Activated CD4-positive, alpha-beta T cell treated with anti-CD3 and anti-CD28 coated beads, Interleukin-2, amount 50 U/mL, for 48 hours (primary cell): ENCODE data around the gene LRBA.

Experiments used
- DNase-seq, 2 experiments: peaks; one replicate each; pipeline ENCODE4 v3.0.0-alpha.2; 2020

The LRBA gene

DNA sequence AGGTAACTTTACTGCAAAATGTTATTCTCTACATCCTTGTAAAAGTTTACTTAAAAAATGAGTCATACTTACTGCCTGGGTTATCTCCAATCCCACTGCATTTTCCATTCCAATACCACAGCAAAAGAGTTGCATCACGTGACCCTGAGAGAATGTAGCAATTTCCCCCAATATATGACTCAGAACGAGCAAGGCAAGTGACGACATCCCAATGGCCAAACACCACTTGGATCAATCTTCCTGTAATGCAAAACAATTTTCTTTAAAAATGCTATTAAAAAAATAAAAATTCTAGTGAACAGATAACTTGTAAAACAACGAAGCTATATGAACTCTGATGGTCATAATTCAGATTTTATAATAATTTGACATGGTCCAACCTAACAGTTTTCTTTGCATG is 712.5 kb downstream of the LRBA start:
- DNase-seq: peak; percentile 23 to 44

DNA sequence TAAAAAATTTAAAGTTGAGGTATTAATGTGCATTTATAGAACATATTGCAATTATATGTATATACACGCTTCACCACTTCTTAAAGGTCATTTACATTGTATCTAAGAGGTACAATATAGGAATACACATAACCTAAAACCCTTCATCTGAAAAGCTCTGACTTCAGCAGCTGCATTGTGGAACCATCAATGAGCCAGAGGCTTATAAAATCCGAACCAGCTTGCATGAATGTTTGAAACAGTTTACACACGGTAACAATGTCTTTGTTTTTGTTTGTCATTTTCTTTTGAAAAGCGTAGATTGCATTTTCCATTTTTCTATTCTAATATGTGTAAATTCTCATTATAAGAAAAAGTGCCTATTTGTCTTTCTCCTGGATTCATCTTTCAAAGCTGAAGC is 715.3 kb downstream of the LRBA start:
- DNase-seq: no peak

DNA sequence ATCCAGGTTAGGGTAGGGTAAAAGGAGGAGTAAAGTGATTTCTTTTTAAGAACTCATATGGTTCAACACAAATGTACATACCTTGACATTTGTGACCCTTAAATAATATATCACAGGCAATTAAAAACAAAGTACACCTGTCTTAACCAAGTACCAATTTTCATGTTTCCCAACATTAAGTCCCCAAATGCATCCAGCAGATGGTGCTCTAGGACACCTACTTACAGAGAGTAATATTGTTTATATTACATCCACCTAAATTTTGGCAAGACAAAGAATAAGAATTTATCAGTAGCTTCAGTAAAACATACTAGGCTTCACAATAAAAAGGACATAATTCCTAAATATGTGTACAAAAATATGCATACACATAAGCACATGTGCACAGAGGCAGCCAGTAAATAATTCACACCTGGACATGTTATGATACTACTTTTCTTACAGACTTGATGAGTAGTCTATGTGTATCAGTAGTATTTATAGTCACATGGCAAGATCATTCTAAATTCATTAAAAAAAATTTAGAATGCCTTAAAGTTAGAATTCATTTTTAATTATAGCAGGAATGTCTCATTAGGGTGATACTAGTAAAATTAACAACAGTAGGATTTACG is 717.1 kb downstream of the LRBA start:
- peak; percentile 29 to 46 for DNase-seq

DNA sequence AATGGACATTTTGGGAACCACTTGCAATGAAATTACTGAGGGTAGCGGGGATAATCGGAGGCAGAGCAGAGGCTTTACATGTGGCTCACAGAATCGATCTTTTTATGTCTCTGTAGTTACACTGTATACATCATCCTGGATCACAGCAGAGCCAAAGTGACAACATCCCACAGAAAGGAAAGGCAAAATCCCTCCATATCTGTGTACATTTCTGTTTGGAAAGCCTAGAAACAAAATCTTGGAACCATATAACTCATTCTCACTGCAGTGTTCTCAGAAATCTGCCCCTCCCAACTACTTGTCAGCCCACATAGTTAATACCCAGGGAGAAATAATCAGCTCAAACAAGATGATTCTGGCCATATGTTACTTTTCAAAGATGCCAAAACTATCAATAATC is 725.2 kb downstream of the LRBA start:
- no peak for DNase-seq

DNA sequence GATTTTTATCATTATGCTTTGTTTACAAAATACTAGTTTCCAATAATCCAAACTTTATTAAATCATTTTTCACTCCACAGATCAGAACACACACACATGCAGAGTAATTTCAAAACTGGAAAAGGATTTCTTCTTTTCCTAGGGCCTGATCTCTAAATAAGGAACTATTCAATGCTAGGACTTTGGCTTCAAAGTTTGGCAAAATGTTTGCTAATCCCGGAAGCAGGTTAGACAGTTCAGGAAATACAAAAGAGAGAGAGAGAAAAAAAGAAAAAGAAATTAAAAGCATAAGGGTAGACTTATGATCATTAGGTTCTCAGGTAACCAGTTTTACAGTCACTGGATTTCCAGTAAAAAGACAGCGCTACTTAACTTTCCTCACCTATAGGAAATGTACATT is 725.9 kb downstream of the LRBA start:
- no peak for DNase-seq

DNA sequence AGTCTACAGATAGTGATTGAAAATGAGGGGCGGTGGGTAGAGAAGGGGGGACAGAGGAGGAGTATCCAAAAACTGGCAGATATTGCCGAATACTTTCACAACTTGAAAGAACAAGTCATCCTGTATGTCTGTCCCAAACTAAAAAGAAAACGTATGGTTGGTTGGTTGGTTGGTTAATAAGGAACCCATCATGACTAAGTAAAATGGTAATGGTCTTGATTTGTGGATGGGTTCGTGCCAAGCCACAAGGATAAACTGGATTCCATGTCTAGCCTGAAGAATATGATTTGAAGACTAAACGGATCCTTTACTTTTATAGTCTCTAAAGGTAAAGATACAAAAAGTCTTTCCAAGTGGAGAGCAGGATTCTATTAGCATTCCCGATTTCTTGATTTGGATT is 728.4 kb downstream of the LRBA start:
- DNase-seq: no peak

DNA sequence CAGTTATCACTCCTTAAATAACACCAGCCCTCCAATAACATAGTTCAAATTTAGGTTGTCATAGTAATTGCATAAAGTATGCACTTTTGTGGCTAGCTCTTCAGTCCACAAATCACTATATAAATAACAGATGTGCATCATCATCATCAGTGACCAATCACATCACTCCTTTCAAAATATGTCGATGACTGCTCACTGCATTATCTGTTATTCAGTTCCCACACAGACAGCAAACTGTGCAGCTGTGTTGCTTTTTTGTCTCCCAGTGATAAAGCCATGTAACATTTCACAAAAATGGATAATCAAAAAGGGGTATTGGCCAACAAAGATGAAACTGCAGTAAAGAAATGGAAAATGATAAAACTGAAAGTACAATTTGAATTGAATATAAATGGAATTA is 731.4 kb downstream of the LRBA start:
- DNase-seq: no peak

DNA sequence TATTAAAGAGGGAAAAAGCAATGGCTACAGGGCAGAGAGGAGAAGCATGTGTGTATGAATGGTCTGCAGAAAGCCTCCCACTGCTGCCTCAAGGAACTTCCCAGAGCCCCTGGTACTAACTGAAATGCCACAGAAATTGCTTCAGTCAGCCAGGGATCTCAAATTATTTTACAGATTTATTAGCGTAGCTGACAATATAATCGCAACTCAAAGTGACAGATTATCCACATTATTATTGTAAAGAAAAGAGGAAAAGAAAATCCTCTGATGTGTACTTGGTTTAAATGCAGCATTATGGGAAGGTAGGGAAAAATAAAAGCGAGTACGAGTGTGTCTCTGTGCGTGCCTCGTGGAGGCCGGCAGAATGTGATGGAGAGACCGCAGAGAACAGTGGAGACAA is 734.1 kb downstream of the LRBA start:
- no peak for DNase-seq

DNA sequence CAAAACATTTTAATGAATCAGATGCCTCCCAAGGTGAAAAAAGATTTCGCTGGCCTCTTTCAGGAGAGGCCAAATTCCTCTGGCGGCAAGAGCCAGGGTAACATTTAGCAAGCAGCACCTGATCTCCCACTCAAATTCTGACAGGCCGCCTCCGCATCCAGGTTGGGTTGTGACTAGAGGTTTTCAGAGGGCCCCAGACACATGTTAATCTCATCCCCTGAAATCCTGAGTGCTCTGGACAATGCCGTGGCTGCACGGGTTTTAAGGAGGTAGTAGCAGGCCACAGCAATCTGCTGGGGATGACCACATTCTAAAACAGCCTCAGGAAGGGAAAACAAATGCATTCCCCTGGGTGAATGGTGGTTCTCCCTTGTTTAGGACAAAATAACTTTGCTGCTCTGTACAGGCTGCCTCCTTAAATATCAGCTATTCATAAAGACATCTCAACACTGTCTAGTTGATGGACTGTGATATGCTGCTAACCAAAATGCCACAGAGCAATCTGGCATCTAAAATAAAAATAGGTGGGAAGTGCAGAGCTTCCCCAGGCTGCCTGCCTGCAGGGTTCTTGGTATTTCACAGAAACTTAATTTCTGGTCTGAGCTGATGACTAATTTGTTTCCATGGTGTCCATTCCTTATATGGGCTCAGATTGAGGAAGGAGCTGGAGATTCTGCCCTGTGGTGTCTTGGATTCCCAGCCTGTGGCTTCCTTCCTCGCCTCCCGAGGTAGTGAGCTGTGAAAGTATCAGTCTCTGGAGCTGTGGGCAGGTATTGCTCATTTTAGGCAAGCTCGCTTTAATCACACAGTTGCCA is 734.8 kb downstream of the LRBA start:
- no peak for DNase-seq

DNA sequence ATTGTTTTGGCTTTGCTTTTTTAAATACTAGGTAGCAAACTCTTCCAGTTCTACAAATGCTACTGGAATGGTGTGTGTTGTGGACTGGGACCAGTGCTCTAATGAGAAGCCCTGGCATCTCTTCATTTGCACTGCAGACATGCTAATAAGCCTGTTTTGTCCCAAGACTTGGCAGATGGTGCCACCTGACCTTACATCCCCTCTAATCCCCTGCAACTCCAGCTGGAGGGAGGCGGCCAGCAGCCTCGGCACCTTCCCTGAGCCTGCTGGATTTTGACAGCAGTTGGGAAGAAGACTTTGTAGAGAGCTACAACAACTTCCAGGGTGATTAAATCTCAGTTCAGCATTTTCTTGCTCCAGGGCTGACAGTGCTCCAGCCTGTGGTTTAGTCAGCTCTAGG is 736.9 kb downstream of the LRBA start:
- DNase-seq: no peak

DNA sequence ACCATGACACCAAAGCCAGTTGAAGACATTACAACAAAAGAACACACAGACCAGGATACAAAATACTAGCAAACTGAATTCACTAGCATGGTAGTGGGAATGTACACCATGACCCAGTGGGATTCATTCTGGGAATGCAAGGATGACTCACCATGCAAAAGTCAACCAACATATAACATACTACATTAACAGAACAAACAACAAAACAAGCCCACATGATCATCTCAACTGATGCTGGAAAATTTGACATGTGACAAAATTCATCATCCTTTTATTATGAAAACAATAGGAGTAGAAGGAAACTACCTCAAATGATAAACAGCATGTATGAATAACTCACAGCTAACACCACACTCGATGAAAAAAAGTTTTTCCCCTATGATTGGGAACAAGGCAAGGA is 746.6 kb downstream of the LRBA start:
- no peak for DNase-seq

DNA sequence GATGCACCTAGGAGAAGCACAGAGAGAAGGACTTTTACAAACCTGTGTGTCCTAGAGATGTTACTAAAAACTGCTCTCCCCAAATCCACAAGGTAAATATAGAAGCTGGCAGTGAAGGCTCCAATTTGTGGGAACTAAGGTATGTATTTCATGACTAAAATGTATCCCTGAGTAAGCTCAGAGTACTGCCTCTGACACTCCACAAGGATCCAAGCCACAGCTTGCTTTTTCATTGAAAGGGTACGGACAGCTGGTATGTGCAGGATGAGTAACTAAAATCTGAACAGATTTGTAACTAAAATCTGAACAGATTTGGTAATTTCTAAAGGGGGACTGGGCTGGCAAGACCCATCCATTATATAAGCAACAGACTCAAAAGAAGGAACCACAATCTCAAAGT is 749.3 kb downstream of the LRBA start:
- DNase-seq: no peak

DNA sequence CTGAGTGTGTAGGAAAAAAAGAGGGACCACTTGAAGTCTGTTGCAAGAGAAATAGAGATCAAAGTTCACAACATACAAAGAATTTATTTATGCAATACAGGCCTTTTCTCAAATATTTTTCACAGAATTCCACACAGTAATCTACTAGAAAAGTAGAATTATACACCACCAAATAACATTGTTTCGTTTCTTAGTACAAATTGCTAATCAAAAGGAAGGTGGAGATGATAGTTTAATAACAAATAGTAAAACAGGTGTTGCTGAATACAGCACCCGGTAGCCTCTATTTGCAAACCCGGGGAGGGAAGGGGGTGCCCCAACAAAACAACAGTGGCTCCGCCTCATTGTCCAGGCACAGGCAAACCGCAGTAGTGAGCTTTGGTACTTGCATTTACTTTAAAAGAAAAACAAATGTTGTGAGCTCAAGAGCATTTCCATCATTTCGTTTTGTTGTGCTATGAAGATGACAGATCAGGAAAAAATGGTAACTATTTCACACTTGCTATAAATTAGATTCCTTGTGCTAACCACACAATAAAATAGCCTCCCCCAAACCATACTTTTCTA is 750.4 kb downstream of the LRBA start:
- no peak for DNase-seq

DNA sequence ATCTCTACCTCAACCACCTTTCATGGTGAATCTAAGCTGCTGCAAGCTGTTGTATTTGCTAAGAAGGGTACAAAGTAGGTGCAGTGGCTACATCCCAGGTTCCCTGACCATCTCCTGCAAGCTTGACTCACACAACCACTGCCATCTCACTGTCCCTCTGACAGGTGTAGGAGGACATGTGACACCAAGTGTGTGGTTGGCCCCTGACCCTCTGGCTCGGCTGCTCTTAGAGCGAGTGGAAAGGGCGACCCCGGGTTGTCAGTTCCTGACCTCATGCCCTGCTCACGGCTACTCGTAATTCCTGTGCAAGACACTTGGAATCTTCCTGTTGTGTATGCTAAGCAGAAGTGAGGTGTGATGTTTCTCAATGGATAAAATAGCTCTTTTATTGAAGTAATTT is 752.5 kb downstream of the LRBA start:
- no peak for DNase-seq

DNA sequence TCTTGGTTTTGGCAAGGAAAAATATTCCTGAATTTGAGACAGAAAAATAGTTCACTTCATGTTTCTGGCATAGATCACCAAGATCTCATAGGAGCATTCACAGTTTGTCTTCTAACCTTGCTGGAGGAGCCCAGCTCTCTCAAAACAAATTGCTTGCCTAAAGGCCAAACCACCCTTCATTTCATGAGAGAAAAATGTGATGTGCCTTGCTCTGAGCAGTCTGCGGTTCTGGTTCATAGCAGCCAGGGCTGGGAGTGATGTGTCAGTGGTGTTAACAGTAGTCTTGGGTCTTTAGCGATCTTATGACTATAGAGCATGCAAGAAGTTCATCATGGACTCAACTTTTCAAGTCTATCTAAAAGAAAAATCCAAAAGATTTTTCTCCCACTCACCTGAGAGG is 753.5 kb downstream of the LRBA start:
- no peak for DNase-seq

DNA sequence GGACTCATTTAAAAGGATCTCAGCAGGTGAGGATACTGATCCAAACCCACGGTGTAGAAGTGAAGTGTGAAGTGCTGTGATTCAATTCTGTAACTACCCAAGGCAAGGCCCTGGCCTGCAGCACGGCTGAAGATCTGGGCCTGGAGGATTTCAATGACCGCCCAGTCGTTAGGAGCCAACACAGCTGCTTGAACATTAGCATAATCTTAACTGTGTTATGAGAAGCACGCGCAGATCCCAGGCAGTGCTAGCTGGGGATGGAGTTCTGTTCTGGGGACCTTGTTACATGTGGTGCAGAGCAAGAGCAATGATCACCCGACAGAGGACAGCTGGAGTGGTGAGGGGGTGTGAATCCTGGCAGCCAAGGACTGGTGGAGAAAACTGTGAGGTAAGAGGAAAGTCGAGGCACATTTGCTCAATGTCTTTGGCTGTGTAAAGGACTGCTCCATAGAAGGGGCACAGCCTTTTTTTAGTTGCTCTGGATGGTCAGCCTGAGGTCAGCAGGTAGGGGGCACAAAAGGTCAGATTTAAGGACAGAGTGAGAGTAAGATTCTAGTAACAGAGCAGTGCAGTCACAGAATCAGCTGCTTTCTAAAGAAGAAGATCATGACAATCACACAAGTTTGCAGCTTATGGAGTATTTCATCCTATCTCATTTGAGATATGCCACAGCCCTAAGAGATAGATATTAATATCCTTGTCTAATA is 755.1 kb downstream of the LRBA start:
- DNase-seq: no peak

DNA sequence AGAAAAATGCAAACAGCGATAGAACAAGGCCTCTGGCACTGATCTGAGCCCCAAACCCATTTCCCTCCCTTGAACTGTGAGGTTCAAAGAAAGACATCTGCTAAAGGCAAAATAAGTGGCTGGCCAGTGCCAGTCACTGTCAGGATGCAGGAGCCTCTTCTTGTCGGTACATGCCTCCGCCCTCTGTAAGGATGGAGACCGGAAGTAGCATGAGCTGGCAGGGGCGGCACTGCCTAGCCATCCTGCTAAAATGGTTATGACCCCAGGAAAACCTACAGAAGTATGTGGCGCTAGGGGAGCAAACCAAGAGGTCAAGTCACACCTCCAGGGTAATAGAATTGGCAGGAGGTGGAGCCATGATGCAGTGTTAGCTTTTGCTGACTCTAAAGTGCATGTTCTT is 756.5 kb downstream of the LRBA start:
- no peak for DNase-seq

DNA sequence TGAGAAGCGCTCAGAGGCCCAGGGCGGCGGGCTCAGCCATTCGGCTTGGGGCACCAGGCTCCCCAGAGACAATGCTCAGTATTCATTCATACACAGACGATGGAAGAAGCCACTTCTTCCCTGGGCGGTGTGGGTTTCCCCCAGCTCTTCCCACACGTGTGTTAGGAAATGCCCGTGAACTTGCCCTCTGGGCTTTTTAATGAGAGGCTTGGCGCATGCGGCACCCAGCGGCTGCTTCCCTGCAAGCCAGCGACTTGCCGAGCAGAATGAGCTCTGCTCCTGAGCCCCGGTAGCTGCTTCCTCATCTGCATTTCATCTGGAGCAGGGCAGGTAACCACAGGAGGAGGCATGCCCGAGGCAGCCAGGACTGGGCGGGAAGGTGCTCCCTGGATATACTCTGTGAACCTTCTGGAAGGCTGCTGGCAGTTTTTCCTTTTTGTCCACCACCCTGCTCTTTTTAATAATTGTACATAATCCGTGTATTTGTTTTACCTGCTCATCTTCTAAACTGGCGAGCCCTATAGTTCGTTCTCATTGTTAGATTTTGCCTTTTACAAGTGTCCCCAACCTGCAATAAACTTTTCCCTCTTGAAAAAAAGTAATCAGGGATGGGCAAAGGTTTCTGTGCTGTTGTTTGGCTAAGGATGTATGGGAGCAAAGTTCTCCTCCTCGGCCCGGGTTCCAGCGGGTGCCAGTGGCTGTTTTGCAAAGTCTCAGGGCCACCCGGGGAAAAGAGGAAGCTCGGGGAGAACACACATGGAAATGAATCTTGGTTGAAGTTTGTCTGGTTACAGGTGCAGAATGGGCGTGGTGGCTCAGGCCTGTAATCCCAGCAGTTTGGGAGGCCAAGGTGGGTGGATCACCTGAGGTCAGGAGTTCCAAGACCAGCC is 758.0 kb downstream of the LRBA start:
- no peak for DNase-seq

DNA sequence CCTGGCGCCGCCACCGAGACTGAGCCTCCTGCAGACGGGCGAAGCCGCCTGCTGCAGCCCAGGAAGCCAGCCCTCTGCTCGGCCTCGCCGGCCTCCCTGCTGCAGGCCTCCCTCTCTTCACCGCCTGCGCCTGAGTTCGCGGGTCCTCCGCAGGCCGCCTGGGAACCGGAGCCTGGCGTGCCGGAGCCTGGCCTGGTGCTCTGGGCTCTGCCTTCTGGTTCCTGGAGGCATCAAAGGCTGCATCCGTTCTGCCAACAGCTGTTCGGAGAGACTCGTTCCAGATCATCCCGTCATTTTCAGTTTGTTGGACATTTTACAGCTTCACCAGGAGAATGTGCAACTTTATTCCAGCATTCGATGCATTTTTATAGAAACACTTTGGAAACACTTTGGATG is 758.9 kb downstream of the LRBA start:
- DNase-seq: no peak

DNA sequence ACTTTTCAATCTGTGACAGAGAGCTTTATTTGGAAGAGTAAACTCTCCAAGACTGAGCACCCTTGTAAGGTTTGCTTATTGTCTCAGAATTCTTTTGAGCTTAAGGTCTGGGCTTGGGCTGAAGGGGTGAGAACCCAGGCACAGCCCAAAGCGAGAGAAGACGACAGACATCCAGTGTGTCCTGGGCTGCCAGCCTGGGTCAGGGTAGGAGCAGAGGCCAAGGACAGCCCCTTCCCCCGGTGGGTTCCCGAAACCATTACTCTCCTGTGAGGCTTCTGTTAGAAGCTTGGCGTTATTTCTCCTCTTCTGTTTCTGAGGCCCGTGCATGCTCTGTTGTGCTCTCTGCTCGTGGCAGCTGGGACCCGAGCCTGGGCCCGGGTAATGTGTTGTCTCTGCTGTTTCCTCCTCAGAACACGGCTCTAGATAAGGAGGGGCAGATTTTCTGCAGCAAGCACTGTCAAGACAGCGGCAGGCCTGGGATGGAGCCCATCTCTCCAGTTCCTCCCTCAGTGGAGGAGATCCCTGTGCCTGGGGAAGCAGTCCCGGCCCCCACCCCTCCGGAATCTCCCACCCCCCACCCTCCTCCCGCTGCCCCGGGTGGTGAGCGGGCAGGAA is 759.4 kb downstream of the LRBA start:
- no peak for DNase-seq

DNA sequence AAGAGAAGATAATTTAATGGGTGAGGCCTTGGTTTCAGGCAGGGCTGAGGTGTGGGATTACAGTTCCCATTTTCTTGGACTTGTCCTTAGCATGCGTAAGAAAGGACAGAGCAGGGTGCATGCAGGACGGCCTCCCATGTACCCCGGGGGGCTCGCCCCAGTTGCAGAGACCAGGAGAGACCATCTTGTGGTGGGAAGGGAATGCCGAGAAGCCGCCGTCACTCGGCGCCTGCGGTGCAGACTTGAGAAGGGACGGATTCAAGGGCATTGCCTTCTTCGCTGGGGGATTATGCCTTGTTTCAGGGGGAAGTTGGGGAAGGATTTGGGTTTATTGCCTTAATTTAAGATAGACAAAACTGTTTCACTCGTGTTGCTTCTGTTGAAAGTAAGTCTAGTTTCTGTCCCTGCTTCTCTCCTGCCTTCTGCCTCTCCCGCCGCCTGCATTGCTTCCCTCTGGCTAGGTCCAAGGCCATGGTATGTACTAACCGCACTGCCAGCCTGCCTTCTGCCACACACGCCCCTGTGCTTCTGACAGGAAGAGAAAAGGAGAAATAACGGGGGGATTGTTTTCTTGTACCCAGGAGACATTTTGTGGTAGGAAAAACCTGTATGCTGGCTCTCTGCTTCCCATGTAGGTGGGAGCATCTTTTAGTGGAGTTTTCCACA is 761.0 kb downstream of the LRBA start:
- no peak for DNase-seq

DNA sequence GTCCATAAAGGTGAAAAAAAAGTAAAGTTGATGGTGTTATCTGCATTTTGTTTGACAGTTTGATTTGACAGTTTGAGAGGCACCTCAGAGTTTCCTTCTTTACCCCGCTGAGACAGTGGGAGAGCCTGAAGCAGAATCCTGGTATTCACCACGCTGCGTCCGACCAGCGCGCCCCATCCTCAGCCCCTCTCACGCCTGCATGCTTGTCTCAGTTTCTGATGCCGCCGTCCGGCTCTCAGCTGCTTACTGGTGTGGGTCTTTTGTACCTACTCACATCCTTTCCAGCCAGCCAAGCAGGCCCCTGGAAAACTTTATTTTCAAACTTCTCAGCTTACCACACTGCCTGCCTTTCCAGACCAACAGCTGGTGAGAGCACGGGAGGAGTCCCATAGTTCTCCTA is 761.7 kb downstream of the LRBA start:
- no peak for DNase-seq
